ENCODE measurements around the gene IRX4.

DNA sequence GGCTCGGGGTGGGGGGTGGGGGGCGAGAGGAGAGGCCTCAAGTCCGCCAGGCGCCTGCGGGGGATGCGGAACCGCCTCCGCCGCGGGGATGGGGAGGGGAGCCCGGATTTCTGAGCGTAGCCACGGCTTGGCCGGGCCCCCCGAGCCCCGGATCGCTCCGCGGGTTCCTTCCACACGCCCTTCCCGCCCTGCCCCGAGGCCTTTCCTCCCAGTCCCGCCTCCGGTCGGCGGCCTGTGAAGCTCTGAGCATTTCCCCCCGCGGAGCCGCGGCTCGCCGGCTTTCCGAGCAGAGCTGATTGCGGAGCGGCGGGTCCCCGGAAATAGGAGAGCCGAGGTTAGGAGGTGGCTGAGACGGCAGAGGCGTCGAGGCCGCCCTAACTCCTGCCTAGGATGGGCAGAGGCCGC, 6.1 kb downstream of the IRX4 start:
- TF ChIP-seq, protein P1, sequence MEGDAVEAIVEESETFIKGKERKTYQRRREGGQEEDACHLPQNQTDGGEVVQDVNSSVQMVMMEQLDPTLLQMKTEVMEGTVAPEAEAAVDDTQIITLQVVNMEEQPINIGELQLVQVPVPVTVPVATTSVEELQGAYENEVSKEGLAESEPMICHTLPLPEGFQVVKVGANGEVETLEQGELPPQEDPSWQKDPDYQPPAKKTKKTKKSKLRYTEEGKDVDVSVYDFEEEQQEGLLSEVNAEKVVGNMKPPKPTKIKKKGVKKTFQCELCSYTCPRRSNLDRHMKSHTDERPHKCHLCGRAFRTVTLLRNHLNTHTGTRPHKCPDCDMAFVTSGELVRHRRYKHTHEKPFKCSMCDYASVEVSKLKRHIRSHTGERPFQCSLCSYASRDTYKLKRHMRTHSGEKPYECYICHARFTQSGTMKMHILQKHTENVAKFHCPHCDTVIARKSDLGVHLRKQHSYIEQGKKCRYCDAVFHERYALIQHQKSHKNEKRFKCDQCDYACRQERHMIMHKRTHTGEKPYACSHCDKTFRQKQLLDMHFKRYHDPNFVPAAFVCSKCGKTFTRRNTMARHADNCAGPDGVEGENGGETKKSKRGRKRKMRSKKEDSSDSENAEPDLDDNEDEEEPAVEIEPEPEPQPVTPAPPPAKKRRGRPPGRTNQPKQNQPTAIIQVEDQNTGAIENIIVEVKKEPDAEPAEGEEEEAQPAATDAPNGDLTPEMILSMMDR (IDR thresholded peaks at IDR 0.05) = no peak
- no peak for TF ChIP-seq POLR2A (IDR thresholded peaks at IDR 0.05)
